Inflammatory macrophage (primary cell): ENCODE data around the gene TRIM58.
A peak's percentile ranks its signal among the peaks of the same experiment; 100 is the strongest.

Experiments
- DNase-seq, 2 donors: peaks; one replicate each; pipeline ENCODE4 v3.0.0-alpha.2; 2020 to 2022
- total RNA-seq, 18 experiments: gene quantifications; one replicate each; lab custom pipeline; 2026; ENCODE audit warnings: mixed read lengths in 6 of 18, inconsistent platforms in 2 of 18; lab: John Stamatoyannopoulos, UW

TRIM58 gene, protein sequence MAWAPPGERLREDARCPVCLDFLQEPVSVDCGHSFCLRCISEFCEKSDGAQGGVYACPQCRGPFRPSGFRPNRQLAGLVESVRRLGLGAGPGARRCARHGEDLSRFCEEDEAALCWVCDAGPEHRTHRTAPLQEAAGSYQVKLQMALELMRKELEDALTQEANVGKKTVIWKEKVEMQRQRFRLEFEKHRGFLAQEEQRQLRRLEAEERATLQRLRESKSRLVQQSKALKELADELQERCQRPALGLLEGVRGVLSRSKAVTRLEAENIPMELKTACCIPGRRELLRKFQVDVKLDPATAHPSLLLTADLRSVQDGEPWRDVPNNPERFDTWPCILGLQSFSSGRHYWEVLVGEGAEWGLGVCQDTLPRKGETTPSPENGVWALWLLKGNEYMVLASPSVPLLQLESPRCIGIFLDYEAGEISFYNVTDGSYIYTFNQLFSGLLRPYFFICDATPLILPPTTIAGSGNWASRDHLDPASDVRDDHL
- 0.18 to 3.2 (median 0.98) reads per million in 18 experiments for total RNA-seq

DNA sequence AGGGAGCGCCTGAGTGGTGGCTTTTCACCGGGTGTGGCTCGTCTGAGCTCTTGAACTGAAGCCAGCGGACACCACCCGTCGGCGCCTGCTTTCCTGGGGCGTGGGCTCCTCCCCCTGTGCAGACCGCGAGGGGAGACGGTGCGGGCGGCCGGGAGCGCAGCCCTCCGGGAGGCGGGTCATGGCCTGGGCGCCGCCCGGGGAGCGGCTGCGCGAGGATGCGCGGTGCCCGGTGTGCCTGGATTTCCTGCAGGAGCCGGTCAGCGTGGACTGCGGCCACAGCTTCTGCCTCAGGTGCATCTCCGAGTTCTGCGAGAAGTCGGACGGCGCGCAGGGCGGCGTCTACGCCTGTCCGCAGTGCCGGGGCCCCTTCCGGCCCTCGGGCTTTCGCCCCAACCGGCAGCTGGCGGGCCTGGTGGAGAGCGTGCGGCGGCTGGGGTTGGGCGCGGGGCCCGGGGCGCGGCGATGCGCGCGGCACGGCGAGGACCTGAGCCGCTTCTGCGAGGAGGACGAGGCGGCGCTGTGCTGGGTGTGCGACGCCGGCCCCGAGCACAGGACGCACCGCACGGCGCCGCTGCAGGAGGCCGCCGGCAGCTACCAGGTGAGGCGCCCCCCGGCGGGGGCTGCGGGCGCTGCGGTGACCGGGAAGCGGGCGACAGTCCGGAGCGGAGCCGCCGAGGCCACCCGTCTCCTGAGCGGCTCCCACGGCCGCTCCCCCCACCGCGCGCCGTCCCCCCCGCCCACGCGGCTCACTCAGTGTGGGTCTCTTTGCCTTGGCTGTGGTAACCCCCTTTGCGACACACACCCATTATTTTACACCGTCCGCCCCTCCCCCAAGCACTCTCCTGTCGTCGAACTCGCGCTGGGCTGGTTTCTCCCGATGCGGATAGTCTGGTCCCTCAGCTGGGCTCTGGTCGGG is at the start of gene TRIM58:
Gene TRIM58, plus strand, starts transcription at position 119 of the 916 bp plus-strand sequence. Its CDS starts 60 bp downstream, at position 179.
- DNase-seq = peak; percentile 28 to 35

DNA sequence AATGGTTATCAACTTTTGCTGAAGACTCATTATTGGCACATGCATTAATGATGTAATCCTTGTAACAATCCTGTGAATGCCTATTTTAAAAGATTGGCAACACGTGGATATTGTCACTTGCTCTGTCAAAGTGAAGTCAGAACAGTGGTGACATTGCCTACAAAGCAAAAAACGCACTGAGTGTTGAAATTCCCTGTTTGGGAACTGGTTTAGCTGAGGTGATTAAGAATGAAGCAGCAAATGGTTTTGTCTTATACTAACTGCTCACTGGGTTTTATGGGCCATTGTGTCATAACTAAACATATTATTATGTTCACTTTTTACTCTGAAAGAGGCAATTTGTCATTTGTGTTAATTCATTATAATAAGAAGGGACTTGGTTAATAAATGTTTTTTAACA is 44.4 kb upstream of the TRIM58 start:
- DNase-seq = no peak

DNA sequence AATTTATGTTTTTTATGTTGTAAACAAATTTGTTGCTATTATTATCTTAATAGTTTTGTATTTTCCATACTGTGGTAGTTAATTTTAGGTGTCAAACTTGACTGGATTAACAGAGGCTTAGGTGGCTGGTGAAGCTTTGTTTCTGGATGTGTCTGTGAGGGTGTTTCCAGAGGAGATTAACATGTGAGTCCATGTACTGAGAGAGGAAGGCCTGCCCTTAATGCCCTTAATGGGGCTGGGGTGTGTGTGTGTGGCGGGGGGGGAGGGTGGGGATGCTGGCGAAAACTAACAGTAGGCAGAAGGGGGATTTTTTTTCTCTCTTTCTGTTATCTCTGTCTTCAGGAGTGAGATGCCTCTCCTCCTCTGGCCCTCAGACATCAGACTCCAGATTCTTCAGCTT is 34.9 kb upstream of the TRIM58 start:
- no peak for DNase-seq

DNA sequence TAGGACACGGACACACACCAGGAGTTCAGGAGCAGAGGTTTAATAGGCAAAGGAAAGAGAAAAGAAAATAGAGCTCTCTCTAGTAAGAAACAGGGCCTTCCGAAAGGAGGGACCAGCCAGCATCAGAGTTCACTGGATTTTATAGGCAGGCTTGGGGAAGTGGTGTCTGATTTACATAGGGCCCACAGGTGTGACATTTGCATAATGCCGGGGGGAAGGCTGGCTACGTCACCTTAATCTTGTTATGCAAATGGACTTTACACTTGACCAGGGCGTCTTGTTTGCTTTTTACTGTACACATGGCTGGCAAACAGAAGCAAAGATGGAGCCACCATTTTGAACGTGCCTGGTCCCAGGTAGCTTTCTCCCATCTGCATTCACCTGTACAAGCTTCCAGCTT is 33.0 kb upstream of the TRIM58 start, which contains the start of gene OR14A16:
Gene OR14A16, minus strand, starts transcription at position 97 of the 400 bp plus-strand sequence. CDS start 8,390 bp downstream, outside the sequence.
- no peak for DNase-seq

DNA sequence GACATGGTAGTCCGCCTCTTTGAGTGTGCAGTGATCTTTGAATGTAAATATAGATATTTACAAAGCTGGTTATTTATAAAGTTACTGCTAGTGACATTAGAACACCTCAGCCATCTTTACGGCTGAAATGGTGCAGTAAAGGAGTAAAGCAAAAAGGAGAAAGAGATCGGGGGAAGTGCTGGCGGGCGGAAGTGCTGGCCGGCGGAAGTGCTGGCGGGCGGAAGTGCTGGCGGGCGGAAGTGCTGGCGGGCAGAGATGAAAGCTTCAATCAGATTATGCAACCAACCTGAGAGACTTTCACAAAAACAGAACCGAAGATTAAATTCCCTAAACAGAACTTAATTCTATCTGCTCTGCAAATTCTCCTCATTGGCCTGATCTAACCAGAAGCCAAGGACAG is 31.6 kb upstream of the TRIM58 start:
- DNase-seq = no peak

DNA sequence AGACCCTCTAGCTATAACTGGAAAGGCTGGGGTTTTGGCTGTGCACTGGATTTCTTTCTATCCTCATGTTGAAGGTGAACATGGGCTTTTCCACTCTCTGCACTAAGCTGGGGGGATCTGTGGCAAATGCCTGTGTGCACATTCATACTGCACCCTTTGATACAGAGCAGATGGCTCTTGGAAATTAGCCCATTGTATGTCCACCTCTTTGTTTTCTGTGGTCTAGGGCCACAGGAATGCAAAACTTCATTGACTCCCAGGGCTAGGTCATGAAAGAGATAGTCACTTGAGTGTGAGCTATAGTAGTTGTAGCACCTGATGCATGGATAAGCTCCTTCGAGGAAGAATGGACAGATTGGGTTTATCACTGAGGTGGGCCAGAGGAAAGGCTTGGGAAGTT is 27.3 kb upstream of the TRIM58 start:
- no peak for DNase-seq

DNA sequence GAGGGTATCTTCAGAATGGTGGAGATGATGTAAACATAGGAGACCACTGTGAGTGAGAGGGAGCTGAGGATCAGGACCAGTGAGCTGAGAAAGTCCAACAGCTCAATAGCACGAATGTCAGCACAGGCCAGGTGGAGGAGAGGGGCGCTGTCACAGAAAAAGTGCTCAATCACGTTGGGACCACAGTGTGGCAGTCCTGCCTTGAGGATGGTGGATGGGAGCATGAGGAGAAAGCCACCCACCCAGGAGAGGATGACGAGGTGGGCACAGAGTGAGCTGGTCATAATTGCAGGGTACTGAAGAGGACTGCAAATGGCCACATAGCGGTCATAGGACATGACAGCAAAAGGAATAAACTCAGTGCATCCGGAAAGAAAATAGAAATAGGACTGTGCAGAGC is 23.4 kb upstream of the TRIM58 start:
- no peak for DNase-seq

DNA sequence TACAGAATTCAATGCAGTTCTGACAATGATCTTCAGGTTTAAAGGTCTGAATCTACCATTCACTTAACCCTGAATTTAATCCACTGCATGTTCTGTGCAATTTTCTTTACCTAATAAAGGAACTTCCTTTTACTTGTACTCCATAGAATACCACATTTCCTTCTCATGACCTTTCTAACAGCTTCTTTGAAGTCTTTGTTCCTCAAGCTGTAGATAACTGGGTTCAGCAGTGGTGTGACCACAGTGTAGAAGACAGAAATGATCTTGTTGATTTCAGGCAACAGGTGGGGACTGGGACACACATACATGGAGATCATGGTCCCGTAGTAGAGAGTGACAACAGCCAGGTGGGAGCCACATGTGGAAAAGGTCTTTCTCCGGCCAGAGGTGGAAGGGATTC is 16.2 kb upstream of the TRIM58 start:
- DNase-seq = no peak

DNA sequence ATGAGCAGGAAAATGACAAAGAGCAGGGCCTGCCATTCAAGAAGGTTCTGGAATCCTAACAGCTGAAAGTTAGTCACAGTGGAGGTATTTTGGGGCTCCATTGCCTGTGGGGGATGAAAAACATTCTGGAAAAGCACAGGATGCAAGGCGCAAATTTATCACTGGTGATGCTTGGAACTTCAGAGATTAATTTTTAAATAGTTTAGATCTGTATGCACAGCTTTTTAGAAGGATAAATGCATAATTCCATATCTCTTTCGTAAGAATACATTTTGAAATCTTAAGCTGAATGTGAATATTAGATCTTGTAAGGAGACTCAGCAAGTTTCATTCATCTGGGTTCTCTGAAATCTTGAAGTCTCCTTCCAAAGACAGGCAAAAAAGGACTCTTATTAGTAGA is 15.2 kb upstream of the TRIM58 start, which contains the start of gene OR11L1:
Gene OR11L1, minus strand, starts transcription at position 101 of the 400 bp plus-strand sequence. Its CDS starts 0 bp downstream, at position 101.
- DNase-seq = no peak

DNA sequence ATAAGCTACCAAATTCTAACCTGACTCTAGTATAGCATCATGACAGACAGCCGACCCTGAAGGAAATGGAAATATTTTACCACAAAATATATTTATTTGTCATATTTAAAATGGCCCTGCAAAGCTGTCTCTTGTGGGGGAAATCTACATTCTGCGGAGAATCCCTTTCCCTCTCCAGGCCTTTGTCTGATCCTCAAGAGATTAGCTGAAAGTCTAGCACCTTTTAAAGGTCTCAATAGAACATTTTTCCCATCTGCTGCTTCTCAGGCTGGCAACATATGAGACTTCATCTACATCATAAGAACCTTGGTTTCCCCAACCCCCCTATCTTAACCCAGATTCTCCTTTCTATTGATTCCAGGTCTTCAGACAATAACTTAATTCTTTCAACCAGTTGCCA is 13.6 kb upstream of the TRIM58 start:
- DNase-seq = no peak

DNA sequence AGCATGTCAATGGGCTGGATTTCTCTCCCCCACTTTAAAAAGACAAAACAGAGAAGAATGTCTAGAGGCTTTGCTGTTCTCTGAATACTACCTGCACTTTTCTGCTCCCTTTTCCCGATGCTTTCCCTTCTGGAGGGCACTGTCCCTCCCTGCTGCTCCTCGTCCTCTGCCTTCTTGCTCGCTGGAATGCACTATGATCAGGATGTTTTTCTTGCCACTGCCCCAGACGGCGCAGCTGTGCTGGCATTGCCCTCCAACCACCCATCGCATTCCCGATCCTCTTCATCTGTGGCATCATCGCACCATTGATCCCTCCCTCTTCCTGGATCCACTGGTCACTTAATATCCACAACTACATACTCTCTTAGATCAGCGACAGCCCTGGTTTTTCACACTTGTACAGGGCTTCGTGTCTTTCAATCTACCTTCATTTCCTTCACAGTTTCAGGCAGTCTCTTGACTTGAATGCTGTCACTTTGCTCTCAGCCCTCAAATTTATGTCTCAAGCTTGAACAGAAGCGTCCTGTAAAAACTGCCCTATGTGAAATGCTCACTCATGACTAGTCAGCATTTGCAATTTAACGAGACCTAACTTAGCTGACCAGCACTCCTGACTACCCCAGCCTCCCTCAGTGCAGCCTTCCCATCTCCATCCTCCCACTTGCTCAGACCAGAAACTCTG is 11.8 kb upstream of the TRIM58 start:
- no peak for DNase-seq

DNA sequence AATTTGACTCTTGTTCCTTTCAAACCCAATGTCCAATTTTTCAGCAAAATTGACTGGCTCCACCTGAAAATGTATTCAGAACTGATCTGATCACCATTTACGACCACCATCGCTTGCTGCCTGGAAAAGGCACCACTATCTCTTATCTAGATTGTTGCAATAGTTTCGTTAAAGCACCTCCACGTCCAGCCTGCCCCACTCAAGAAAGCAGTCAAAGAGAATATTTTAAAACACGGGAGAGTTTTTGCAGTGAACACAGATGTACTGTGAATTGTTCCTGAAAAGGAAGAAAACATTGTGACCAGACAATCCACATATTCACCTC is 11.3 kb upstream of the TRIM58 start:
- no peak for DNase-seq

DNA sequence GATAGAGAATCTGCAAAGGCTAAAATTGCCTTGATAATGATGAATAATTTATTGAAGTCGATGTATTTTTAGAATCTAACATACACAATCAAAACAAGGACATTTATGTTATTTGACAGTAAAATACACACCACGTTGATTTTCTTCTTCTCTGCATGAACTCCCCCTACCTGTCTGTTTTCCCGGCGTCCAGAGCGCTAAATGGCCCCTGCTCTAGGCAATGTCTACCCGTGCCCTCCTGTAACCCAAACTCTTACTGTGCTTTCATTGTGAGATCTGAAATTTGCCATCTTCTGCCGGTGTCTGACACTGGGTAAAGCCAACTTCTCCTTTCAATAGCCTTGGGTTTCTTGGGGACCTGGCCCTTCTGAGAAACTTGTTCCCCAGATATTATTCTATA is 8.6 kb upstream of the TRIM58 start:
- no peak for DNase-seq

DNA sequence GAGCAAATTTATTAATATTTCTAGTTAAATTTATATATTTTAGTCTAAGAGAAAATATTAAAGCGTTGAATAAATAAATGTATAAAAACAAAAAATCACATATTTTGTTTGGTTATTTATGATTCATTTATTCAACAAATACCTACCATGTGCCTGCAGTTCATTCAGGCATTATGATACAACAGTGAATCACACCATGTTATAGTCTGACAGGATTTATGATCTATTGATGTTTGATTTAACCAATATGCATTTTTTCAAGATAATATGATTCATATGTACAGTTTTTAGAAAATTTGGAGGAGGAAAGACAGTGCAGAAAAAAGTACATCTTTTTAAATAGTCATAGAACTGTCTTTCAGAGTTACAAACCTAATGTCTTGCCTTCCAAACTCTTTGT is 7.4 kb upstream of the TRIM58 start:
- no peak for DNase-seq

DNA sequence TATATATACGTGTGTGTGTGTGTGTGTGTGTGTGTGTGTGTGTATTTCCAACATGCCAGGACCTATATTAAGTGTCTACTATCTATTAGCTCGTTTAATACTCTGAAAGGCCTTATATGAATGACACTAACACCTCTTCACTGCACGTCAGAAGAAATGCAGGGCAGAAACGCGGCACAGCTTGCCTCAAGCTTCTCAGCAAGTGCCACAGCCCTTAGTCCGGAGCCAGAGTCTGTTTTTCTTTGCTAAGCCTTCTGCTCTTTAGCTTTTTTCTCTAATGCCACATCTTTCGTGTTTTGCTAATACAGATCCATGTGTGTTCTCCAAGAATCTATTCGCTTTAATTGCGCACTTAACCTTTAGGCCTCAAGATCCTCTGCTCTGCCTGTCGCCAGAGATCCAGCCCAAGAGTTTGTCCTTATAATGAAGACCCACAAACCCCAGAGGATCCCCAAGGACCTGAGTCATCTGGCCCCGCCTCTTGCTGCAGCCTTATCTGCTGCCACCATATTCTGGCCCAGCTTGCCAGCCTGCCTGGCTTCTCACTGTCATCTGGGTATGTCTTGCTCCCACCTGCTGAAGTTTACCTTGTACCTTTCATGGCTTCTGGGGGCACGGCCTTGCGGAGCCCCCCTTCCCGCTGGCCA is 2.0 kb upstream of the TRIM58 start:
- DNase-seq = no peak

DNA sequence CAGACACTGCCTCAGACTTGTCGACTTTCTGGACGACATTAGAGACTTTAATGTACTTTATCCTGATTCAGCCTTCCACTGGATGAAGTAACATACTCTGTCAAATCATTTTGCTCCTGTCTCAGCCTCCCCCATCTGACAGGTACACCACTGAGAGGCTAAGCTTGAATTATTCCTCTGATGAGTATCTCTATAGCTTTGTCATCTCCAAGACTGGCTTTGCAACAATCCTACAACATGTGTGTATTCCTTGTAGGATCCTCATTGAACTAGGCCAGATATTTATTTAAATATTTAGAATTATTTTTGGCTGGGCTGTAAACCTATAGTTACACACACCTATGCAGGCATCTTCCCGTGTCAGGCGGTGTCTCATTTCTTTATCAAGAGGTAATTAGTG is 1.1 kb upstream of the TRIM58 start:
- DNase-seq = no peak

DNA sequence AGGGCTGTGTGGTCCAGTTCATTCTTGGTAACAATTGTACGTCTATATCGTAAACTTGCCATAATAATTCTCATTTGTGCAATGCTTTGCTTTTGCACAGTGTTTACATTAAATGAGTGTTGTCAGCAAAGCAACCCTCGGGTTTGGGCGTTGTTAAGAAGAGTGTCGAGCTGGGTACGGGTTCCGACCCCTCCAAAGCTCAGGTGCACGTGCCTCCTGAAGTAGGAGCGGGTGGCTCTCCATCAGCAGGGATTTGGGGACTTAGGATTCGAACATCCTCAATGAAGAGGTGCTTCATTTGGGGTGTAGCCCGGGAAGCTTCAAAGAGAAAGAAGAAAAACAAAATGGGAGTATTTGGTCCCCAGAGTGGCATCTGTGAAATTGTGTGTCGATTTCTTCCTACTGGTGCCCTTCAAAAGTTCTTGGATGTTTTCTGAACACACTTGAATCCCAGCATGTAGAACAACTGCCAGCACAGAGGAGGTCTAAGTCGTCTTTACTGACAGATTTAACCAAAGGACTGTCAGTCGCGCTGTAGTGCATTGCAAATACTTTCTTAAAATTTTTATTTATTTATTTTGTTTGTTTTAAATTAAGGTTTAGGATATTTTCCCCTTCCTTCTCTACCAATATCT is 1.1 kb downstream of the TRIM58 start:
- DNase-seq = no peak

DNA sequence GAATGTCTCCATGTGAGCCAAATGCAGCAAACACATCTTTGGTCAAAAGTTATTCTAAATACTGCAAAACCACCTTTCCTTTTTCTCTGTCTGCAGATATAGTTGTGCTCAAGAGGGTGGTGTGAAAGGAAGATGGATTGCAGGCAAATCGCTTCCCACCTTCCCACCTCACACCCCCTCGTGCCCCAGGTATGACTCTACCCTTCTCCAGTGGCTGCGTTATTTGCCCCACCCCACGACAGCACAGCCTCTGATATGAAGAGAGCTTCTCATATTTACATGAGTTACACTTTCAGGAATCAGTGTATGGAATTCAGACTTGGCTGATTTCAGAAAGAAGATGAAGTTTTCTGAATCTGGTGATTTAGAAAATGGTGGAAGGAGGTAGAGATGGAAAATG is 5.8 kb downstream of the TRIM58 start:
- DNase-seq = no peak

DNA sequence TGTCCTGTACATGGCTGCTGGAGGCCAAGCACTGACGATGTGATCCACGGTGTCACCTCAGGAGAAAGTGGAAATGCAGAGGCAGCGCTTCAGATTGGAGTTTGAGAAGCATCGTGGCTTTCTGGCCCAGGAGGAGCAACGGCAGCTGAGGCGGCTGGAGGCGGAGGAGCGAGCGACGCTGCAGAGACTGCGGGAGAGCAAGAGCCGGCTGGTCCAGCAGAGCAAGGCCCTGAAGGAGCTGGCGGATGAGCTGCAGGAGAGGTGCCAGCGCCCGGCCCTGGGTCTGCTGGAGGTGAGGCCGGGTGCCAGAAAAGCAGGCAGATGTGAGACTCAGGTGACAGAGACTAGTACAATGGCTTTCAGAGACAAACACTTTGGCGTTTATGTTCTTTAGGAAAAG is 7.7 kb downstream of the TRIM58 start:
- no peak for DNase-seq

DNA sequence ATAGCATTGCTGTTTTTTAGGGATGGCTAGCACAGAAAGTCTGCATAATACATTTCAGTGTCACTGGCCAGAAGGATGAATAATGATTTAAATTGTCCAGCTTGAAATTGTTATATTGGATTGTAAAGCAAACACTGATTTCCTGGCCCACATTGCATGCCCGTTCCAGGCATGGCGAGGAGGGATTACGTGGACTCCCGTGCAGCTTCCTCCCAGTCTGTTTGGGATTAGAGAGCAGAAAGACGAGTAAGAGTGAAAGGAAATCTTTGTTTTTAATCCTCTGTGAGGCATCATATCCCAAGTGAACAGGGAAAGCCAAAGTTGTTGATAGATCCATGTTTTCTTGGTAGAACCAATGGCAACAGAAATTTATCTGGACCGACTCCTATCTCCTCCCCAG is 8.4 kb downstream of the TRIM58 start:
- DNase-seq = no peak

DNA sequence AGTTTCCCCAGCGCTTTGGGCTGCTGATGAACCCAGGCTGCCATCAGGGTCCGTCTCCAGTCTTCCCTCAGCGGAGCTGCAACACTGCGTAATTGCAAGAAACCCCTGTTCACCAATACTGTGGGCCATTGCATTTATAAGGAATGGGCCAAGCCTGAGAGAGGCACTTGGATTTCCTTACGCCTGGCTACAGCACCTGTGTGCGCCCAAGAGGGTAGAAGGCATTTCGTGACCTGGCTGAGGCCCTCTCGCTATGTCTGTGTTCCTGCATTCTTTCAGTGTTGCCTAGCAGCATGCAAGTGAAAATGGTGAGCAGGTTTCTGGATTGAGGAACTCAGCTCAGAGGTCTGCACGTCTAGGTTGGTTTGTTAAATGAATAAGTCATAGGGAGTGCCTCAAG is 26.4 kb downstream of the TRIM58 start:
- no peak for DNase-seq
